ENCODE measurements around the gene DDX6.

- TF ChIP-seq POLR2A (IDR thresholded peaks at IDR 0.05): no peak
- TF ChIP-seq, protein P1, sequence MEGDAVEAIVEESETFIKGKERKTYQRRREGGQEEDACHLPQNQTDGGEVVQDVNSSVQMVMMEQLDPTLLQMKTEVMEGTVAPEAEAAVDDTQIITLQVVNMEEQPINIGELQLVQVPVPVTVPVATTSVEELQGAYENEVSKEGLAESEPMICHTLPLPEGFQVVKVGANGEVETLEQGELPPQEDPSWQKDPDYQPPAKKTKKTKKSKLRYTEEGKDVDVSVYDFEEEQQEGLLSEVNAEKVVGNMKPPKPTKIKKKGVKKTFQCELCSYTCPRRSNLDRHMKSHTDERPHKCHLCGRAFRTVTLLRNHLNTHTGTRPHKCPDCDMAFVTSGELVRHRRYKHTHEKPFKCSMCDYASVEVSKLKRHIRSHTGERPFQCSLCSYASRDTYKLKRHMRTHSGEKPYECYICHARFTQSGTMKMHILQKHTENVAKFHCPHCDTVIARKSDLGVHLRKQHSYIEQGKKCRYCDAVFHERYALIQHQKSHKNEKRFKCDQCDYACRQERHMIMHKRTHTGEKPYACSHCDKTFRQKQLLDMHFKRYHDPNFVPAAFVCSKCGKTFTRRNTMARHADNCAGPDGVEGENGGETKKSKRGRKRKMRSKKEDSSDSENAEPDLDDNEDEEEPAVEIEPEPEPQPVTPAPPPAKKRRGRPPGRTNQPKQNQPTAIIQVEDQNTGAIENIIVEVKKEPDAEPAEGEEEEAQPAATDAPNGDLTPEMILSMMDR (IDR thresholded peaks at IDR 0.05): no peak
Observed at GRCh38 chr11:118708296-118708695, 82.7 kb downstream of the DDX6 start.

Data from uterus (tissue), 2 donors.